Keratinocyte (primary cell): ENCODE results near the gene MRPL43.

Experiments
- EZH2 ChIP-seq: IDR thresholded peaks from one replicate; pipeline ENCODE4 v1.6.1; 2012; ENCODE audit warnings: inconsistent platforms, mild to moderate bottlenecking, low read length, moderate library complexity
- TF ChIP-seq, protein P1 (sequence below), 3 experiments: IDR thresholded peaks in 1 of 3; conservative IDR thresholded peaks in 1 of 3; optimal IDR thresholded peaks in 1 of 3; 2 replicates in 2 of 3; 3 replicates in 1 of 3; pipeline versions ENCODE3 to v1.5.1; 2011; ENCODE audit warnings: low read length in 3 of 3, mild to moderate bottlenecking in 3 of 3, moderate library complexity in 2 of 3, control low read depth in 1 of 3, inconsistent platforms in 1 of 3; ENCODE audit not compliant: insufficient read depth in 2 of 3; ENCODE audit errors: extremely low read depth in 1 of 3

DNA sequence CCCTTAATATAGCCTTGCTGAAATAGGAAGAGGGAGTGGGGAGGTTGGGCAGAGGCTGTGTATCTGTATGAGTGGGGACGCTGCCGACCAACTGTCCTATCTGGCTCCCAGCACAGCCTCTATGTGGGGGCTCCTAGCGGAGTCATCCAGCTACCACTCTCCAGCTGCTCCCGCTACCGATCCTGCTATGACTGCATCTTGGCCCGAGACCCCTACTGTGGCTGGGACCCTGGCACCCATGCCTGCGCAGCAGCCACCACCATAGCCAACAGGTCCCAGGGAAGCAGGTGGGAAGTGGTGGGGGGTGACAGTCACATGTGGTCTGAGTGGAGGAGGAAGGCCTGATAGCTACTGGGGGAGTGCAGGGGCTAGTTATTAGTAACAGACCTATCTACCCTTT, 6.6 kb downstream of the MRPL43 start:
- TF ChIP-seq, protein P1, sequence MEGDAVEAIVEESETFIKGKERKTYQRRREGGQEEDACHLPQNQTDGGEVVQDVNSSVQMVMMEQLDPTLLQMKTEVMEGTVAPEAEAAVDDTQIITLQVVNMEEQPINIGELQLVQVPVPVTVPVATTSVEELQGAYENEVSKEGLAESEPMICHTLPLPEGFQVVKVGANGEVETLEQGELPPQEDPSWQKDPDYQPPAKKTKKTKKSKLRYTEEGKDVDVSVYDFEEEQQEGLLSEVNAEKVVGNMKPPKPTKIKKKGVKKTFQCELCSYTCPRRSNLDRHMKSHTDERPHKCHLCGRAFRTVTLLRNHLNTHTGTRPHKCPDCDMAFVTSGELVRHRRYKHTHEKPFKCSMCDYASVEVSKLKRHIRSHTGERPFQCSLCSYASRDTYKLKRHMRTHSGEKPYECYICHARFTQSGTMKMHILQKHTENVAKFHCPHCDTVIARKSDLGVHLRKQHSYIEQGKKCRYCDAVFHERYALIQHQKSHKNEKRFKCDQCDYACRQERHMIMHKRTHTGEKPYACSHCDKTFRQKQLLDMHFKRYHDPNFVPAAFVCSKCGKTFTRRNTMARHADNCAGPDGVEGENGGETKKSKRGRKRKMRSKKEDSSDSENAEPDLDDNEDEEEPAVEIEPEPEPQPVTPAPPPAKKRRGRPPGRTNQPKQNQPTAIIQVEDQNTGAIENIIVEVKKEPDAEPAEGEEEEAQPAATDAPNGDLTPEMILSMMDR (optimal IDR thresholded peaks at IDR 0.05 in 1 of 3, IDR thresholded peaks at IDR 0.05 in 1 of 3, conservative IDR thresholded peaks at IDR 0.05 in 1 of 3; ENCODE audit: extremely low read depth in 1 of 3, insufficient read depth in 2 of 3, low read length in 3 of 3) = no peak
- no peak for TF ChIP-seq EZH2
